ENCODE results near the gene VPS52. TPM values are rescaled to one million over a fixed set of nuclear protein-coding genes. Genes with fewer than 3 reads are reported as not detected.

The VPS52 gene
- total and polyA plus RNA-seq, 9 of the 15 experiments (the other 6 are each of a cell fraction or from before 2014, with no cell fraction given): 24.4 to 103 (median 40.2) TPM

GRCh38 chr6:33314943-33315792, 43.5 kb upstream of the VPS52 start (continued):
- no peak for TF ChIP-seq EZH2 (IDR thresholded peaks at IDR 0.05; ENCODE audit: borderline replicate concordance, low read depth, low read length)
- TF ChIP-seq XRCC3 (IDR thresholded peaks at IDR 0.05): no peak
- no peak for TF ChIP-seq ZNF140 (CRISPR knock-in tag; IDR thresholded peaks at IDR 0.05)
- no peak for TF ChIP-seq CEBPB (tag; IDR thresholded peaks at IDR 0.05)
- 0 out of 2 replicates have a peak, but pooled peaks have one; percentile 50 for TF ChIP-seq MECOM (CRISPR knock-in tag; IDR thresholded peaks at IDR 0.05)
- no peak for TF ChIP-seq RBM14 (IDR thresholded peaks at IDR 0.05; ENCODE audit: borderline replicate concordance, insufficient read depth, low read depth, low read length)
- no peak for TF ChIP-seq BCL6 (CRISPR knock-in tag; IDR thresholded peaks at IDR 0.05)
- no peak for TF ChIP-seq SRSF3 (IDR thresholded peaks at IDR 0.05; ENCODE audit: insufficient read depth, low read length)
- no peak for TF ChIP-seq OTX1 (CRISPR knock-in tag; IDR thresholded peaks at IDR 0.05)
- TF ChIP-seq ARID1B (IDR thresholded peaks at IDR 0.05): no peak
- no peak for TF ChIP-seq KLF16 (IDR thresholded peaks at IDR 0.05)
- no peak for TF ChIP-seq ZNF707 (CRISPR knock-in tag; conservative IDR thresholded peaks at IDR 0.05)
- no peak for TF ChIP-seq ZNF589 (CRISPR knock-in tag; IDR thresholded peaks at IDR 0.05; ENCODE audit: low read depth)
- no peak for TF ChIP-seq CBX5 (IDR thresholded peaks at IDR 0.05; ENCODE audit: borderline replicate concordance, low read depth)
- no peak for TF ChIP-seq ZNF695 (CRISPR knock-in tag; IDR thresholded peaks at IDR 0.05)
- TF ChIP-seq KLF13 (tag; IDR thresholded peaks at IDR 0.05; ENCODE audit: borderline replicate concordance, low read depth): peak; percentile 85
- no peak for TF ChIP-seq ZNF764 (CRISPR knock-in tag; IDR thresholded peaks at IDR 0.05; ENCODE audit: low read depth)
- TF ChIP-seq KAT2B (IDR thresholded peaks at IDR 0.05; ENCODE audit: low read depth, low read length): no peak
- 0 out of 2 replicates have a peak, but pooled peaks have one; percentile 17 for TF ChIP-seq RUNX1 (IDR thresholded peaks at IDR 0.05; ENCODE audit: low read depth)
- no peak for TF ChIP-seq COPS2 (conservative IDR thresholded peaks at IDR 0.05)
- no peak for TF ChIP-seq ZHX1 (conservative IDR thresholded peaks at IDR 0.05; ENCODE audit: low read length)
- no peak for TF ChIP-seq NONO (IDR thresholded peaks at IDR 0.05; ENCODE audit: low read depth in 2 of 2, low read length in 1 of 2)
- no peak for TF ChIP-seq JUND (IDR thresholded peaks at IDR 0.05; ENCODE audit: borderline replicate concordance, low read depth, low read length)
- no peak for TF ChIP-seq JUND (tag; IDR thresholded peaks at IDR 0.05; ENCODE audit: borderline replicate concordance, low read depth, low read length)
- no peak for TF ChIP-seq TFAM (CRISPR knock-in tag; conservative IDR thresholded peaks at IDR 0.05)
- no peak for TF ChIP-seq ZNF239 (CRISPR knock-in tag; IDR thresholded peaks at IDR 0.05)
- 0 out of 4 replicates have a peak, but pooled peaks of 1 of the 2 experiments have one; percentile 38 for TF ChIP-seq SRF (CRISPR knock-in tag; IDR thresholded peaks at IDR 0.05)
- no peak for TF ChIP-seq SMAD1 (IDR thresholded peaks at IDR 0.05; ENCODE audit: low read depth, low read length, partially characterized antibody)
- no peak for TF ChIP-seq HDAC2 (IDR thresholded peaks at IDR 0.05)
